Testis (tissue), 2 donors: ENCODE data around the gene LAMA3.

ENCODE experiments used
- CTCF ChIP-seq, 3 experiments: fragments of 450-650 bp in 2 of 3; fragments of 200-600 bp in 1 of 3; sonication (generic) in 1 of 3; IDR thresholded peaks; one replicate each; pipeline ENCODE4 v1.5.1; 2016 to 2019; ENCODE audit warnings: antibody characterized with exemption in 3 of 3, mild to moderate bottlenecking in 2 of 3, moderate library complexity in 1 of 3
- POLR2A ChIP-seq: fragments of 450-650 bp; IDR thresholded peaks from one replicate; pipeline ENCODE4 v1.6.1; 2017; ENCODE audit warnings: antibody characterized with exemption, mild to moderate bottlenecking, moderate library complexity

GRCh38 chr18:23827681-23828080 lies 138.4 kb downstream of the LAMA3 start:
- no peak for TF ChIP-seq POLR2A
- no peak for TF ChIP-seq CTCF (IDR thresholded peaks at IDR 0.05)
